HG03135 (cell line): ENCODE data around the gene ARID3C.

ENCODE experiments used
- ATAC-seq: cut with Tn5 transposase; IDR thresholded peaks from one replicate; pipeline ENCODE4 v1.9.1; 2021; ENCODE audit warnings: mild to moderate bottlenecking, moderate library complexity; ENCODE audit not compliant: unreplicated experiment

Gene ARID3C, protein sequence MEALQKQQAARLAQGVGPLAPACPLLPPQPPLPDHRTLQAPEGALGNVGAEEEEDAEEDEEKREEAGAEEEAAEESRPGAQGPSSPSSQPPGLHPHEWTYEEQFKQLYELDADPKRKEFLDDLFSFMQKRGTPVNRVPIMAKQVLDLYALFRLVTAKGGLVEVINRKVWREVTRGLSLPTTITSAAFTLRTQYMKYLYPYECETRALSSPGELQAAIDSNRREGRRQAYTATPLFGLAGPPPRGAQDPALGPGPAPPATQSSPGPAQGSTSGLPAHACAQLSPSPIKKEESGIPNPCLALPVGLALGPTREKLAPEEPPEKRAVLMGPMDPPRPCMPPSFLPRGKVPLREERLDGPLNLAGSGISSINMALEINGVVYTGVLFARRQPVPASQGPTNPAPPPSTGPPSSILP

DNA sequence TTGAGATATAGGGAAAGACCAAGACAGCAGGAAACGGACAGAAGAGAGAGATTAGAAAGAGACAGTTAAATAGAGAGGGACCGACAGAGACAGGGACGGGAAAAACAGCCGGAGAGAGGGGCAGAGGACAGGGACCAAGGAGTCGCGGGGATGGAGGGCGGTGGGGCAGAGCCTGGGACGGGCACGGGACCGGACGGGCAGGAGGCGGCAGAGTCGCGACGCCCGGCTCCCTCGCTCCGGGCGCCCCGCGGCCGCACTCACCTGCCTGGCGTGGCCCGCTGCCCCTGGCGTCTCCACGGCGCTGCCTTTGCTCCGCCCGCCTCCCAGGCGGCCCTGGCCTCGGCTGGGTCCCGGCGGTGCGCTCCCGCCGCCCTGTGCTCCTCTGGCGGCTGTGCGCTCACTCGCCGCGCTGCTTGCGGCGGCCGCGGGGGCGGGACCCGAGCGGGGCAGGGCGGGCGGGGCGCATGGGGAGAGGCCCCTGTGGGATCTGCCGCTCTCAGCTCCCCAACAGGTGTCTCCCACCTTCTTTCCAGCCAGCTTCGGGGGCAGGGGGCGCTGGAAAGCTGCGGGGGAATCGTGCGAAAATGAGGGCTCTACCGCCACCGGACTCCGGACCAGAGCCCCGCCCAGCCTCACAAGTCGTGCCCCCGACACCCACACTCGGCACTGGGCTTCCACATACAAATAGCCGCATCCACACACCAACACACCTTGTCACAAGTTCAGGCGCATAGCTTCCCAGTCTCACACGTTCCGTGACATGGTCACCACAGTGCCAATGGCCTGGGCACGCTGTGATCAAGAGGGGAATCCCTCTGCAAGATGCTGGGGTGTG is at the start of gene ARID3C:
TSS of gene ARID3C (minus strand) at position 411 of the 835 bp plus-strand sequence. CDS start 1,052 bp downstream, outside the sequence.
- ATAC-seq = no peak

DNA sequence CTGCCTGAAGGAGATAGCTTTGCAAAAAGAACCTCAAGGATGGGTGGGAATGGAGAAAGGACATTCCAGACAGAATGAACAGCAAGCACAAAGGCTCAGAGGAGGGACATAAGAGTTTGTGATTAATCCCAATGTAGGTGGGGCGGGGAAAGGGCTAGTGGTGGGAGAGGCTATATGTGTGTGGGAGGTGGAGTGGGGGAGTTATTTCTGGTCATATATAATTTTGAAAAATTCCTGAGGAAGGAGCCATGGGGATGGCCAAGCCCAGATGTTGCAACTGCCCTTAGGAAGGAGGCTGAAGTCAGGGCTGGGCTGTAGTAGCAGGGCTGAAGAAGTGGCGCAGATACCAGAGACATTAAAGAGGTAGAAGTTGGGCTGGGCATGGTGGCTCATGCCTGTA is 47.0 kb upstream of the ARID3C start:
- ATAC-seq = no peak

DNA sequence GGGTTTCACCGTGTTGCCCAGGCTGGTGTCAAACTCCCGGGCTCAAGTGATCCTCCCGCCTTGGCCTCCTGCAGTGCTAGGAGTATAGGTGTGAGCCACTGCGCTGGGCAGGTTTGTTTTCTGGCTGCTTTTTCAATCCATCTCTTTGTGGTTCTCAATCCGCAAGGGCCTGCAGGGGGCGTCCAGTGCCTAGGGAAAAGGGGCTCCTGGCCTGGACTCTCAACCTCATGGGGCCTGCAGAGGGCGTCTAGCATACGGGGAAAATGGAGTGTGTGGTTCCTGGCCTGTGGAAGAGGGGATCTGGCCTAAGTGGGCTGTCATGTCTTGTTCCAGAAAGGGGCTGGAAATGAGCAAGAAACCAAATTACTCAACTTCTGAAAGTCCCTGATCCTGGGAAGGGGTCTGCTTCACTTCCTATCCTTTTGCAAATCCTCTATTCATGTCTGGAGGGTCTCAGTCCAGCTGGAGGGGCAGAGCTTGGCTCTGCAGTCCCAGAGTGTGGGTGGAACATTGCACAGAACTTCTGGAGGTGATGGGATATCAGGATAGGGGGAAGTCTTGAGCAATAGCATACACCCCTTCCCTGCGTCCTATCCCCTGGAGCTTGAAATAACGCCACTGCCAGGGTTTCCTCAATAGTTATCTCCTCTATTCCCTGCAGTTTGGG is 46.3 kb upstream of the ARID3C start:
- no peak for ATAC-seq

DNA sequence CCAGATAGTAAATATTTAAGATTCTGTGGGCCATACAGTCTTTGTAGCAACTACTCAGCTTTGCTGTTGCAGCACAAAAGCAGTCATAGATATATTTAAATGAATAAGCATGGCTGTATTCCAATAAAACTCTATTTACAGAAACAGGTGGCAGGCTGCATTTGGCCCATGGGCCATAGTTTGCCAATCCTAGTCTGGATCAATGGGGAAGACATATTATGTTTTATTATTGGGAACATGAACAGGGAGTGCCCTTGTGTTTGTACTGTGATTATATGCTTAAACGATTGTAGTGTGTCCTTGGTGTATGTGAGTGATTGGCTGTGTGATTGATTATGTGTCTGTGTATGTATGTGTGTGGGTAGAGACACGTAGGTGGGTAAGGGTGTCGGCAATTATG is 45.6 kb upstream of the ARID3C start:
- ATAC-seq = no peak

DNA sequence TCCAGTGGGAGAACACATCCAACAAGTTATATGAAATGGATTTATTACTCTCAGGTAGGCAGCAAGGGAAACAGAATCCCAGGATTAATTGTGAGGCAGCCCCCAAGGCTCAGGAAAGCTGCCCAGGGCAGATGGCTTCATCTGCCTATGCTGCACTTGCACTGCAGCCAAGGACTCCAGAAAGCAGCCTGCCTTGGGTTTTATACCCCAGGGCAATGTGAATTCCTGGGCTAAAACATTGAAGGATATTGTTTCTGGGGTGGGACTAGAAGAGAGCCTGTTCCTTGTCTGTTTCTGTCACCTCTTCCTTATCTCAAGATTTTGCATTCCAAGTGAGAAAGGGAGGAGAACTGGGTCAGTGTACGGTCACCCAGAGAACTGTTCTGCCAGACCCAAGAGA is 42.4 kb upstream of the ARID3C start:
- ATAC-seq = no peak

DNA sequence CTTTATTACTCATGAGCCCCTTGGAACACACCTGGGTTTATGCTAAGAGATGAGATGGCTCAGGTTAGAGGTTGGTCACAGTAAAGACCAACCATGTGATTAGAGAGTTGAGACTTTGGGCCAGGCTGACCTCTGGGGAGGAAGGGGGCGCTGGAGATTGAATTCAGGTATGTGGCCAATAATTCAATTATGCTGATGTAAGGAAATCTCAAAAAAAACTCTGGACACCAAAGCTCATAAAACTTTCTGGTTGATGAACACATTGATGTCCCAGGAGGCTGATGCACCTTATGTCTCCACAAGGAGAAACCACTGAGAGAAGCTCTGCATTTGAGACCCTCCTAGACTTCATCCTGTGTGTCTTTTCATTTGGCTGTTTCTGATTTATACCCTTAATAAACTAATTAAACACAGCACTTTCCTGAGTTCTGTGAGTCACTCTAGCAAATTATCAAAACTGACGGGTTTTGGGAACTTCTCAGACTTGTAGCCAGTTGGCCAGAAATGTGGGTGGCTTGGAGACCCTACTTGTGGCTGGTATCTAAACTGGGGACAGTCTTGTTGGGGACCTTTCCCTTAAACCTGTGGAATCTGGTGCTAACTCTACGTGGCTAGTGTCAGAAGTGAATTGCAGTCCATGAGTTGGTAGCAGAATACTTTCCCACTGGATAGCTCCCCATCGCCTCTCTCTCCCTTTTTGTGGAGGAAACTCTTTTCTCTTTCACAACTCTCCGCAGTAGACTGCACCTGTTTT is 41.1 kb upstream of the ARID3C start:
- ATAC-seq = no peak

DNA sequence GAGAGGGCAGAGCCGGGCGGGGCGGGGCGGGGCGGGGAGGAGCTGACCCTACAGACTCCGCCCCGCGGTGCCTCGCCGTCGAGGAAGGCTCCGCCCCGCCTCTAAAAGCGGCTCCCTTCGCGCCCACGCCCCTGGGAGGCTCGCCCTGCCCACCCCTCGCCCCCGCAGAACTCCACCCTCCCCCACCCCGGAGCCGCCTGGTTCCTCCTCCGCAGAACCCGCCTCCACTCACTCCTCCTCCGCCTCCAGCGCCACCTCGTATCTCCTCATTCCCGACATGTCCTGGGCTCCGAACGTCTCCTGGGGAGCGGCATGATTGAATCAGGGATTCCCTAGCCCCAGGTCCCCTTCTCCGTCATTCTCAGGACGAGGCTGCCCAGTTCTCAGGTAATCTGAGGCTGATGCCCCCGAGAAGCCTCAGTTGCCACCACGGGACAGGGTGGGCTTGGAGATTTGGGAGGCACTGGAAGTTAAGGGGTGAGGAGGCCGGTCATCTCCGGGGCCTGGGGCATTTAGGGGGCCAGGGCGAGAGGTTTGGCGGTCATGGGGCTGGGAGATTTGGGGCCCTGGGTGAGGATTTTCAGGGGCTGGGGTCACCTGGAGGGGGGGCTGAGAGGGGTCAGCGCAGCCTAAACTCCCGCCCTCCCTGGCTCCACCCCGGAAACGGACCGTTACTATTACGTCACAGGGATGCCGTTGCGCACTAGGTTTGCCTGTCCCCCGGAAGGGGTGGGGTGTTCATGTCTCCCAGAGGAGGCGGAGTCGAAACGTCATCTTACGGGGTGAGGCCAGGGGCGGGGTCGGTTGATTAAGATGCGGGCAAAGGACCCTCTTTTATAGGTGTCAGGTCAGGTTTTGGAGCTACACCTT is 36.8 kb upstream of the ARID3C start:
- peak; percentile 50 for ATAC-seq

DNA sequence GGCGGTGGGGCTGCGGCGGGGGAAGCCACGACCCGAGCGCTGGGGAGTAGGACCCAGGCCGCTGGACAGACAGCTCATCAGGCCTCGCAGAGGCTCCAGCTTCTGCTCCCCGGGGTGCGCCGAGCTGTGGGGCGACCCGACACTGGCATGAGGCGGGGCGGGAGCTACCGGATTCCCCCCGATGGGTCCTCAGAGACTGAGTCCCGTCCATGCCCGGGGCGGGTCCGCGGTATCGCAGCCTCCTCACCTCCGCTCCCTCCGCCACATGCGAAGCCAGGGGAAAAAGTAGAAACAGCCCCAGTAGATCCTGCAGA is 36.2 kb upstream of the ARID3C start:
- peak; percentile 14 for ATAC-seq

DNA sequence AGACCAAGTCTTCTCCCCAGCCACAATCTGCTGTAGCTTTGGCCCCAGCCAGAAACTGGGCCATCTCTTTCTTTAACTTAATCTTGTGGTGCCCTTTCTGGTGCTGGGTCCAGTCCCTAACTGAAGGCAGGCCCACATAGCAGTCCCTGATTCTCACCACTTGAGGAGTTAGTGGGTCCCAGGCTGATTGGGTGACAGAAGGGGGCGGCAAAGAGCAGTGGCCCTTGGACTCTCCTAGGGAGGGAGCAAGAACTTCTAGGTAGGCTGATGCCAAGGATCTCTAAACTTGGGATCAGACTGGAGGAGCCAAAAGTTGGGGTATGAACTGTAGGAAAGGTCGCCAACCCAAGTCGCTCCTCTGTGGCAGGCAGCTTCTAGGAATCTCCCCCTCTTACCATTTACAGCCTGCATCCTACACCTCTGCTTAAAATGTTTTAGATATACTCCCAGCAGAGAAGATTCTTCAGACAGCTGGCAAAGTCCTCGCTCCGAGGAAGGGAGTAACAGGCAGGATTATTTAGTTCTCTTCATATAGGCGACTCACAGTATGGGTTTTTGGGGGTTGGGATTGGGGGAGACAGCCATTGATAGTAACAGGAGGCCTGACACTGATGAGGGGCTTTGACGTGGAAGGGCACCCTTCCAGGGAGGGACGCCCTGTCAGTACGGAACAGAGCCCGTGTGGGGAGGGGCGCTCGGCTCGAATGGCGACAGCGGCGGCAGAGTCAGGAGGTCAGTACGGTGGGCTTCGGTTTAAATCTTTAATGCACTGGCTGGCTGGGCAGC is 35.6 kb upstream of the ARID3C start:
- ATAC-seq = peak; percentile 65

DNA sequence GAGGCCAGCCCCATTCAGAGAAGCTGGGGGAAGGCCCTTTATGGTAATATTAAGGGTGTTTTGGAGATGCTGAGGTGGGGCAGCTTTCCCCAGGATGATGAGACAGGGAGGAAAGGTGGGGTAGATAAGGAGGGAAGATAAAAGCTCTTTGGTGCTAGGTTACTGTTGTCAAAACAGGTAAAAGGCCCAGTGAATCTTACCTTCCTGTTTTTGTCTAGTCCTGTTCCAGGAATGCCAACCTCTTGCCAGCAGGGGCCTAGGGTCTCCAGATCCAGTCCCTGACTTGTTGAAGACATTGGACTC is 34.4 kb upstream of the ARID3C start:
- ATAC-seq = no peak

DNA sequence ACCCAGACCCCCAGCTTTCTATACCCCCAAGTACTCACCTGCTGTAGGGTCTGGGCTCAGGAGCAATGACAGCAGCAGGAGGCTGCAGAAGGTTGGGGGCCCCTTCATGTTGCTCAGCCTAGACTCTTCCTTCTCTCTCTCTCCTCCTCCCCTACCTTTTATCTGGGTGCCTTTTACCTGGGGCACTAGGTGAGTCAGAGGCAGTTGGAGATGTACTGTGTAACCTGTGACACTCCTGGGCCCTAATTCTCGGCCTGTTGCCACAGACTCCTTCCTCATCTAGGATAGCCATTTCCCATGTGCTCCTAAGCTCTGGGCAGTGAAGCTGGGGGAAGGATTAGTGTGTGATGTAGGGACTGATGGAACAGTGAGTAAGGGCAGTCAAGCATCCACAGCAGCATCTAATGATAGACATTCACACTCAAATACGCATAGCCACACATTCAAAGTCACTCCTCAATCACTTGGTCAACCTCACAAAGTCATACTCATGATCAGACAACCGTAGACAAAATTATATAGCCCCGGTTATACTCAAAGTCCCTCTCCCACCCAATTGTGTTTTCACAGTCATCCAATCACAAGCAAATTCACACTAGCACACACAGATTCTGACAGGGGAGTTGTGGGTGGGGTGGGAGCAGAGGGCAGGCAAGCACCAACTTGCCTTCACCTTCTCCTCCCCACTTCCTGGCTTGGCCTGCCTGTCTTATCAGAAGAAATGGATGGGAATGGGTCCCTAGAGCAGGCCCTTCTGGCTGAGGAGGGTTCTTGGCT is 33.8 kb upstream of the ARID3C start, which contains the start of gene CCL27:
TSS of gene CCL27 (minus strand) at position 132 of the 777 bp plus-strand sequence. CDS start at position 108, 24 bp downstream.
- ATAC-seq = no peak

DNA sequence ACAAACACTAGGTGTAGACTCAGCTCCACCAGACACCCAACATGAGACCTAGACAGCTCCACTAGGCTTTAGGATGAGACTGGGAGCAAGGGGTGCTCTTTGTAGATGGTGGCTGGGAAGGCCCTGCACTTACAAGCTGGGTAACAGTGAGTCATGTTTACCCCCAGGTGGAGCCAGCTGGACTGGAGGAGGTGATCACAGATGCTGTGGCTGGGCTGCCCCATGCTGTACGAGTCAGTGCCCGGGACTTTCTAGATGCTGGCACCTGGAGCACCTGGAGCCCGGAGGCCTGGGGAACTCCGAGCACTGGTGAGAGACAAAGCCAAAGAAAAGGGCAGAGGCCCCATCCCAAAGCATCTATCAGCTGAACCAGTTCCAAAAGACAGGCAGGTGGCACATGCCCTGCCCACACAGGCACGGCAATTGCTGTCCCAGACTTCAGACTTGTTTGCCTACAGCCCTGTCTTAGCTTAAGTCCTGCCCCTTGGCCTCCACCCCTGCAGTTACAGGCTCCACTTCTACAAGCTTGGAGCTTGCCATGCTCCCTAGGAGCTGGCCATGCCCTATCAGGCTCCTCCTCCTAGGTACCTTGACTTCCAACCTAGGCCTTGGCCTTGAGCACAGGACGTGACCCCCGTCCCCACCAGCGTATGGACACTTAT is 30.9 kb upstream of the ARID3C start:
- no peak for ATAC-seq

DNA sequence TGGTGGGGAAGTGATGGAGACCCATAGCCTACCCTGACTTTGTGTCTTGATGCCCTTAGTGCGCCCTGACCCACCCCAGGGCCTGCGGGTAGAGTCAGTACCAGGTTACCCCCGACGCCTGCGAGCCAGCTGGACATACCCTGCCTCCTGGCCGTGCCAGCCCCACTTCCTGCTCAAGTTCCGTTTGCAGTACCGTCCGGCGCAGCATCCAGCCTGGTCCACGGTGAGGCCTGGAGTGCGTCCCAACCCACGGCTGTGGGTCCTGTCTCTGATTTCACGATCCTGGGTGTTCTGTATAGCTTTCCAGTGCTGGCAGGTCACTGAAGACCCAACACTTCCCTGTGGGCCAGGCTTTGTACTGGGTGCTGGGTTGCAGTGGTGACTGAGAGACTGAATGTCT is 29.6 kb upstream of the ARID3C start:
- no peak for ATAC-seq

DNA sequence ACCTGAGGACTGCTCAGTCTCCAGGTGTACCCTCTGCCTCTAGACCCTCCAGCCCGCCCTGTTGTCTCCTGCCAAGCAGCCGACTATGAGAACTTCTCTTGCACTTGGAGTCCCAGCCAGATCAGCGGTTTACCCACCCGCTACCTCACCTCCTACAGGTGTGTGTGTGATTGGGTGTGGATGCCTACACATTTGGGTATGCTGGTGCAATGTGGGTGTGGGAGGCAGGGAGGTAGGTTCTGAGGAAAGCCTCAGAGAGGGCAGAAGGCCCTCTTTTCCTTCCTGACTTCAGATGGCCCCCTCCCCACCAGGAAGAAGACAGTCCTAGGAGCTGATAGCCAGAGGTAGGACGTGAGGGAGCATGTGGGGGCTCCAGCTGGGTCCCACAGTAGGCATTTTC is 28.1 kb upstream of the ARID3C start:
- ATAC-seq = no peak

DNA sequence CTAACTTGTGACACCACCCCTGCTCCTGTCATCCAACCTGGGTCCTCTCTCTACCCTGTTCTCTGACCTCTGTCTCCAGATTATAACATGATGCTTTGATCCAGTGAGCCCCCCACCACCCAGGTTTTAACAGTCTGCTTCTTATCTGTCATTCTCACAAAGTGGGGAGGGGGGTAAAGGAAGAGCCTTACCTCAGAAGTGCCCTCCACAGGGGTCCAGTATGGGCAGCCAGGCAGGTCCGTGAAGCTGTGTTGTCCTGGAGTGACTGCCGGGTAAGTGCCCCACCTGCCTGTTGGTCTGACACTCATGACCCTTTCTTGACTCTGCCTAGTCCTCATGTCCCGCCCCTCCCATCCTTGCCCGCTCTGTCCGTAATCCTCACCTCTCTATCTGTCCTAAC is 26.5 kb upstream of the ARID3C start:
- ATAC-seq = no peak

DNA sequence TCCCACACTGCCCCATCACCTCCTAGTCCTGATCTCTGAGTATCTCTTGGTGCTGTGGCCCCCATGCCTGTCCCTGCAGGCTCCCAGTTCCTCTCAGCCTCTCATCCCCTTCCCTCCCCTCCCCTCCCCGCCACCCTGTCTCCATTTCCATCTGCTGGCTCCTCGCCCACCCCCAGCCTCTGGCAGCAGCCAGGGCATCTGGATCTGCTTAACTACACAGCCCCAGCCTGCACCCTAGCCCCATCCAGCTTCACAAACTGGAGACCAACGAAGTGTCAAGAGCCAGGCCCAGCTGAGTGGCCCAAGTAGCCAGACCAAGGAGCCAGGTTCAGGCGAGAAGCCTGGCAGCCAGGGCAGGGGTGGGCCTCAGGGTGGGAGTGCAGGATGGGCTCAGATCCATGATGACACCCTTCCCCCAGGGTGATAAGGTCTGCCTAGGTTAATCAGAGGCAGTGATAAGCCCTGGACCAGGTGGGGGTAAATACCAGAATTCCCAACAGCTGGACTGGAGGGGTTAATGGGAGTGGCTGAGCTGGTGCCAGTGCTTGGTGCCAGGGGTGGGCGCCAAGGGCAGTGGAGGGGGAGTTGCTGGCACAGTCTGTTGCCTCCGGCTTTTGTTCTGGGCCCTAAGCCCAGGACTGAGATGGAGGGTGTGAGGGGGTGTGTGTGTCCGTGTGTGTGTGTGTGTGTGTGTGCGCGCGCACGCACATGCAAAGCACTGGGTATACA is 25.6 kb upstream of the ARID3C start:
- ATAC-seq = no peak
